Kidney (tissue), 14 donors: ENCODE data around the gene OXNAD1. TPM values are rescaled to one million over a fixed set of nuclear protein-coding genes. Genes with fewer than 3 reads are reported as not detected.

Experiments used
- DNase-seq, 5 donors: peaks; one replicate each; pipeline ENCODE4 v3.0.0-alpha.2; 2013 to 2020
- FAIRE-seq: peaks from 2 replicates; lab custom pipeline; 2012; peaks lifted over from hg19 to GRCh38; lab: Jason Lieb, UNC
- H3K27ac ChIP-seq, 2 donors: one replicate each; pipeline ENCODE4 v1.7.0; 2013; ENCODE audit warnings: low read depth in 2 of 2, low read length in 2 of 2, inconsistent platforms in 1 of 2
- H3K27me3 ChIP-seq: one replicate; pipeline ENCODE4 v1.7.1; 2013; ENCODE audit warnings: low read length, inconsistent platforms; ENCODE audit not compliant: control insufficient read depth, insufficient read depth
- H3K36me3 ChIP-seq, 3 donors: one replicate each; pipeline versions ENCODE4 v1.7.0 to v1.7.1; 2013; ENCODE audit warnings: low read length in 3 of 3, control low read depth in 1 of 3, inconsistent platforms in 1 of 3; ENCODE audit not compliant: insufficient read depth in 3 of 3, control insufficient read depth in 2 of 3
- H3K4me1 ChIP-seq, 3 donors: one replicate each; pipeline versions ENCODE4 v1.7.0 to v1.7.1; 2013; ENCODE audit warnings: low read length in 3 of 3, inconsistent platforms in 1 of 3, low read depth in 1 of 3; ENCODE audit not compliant: control insufficient read depth in 2 of 3, insufficient read depth in 2 of 3
- H3K4me3 ChIP-seq, 3 donors: one replicate each; pipeline versions ENCODE4 v1.7.0 to v1.8.1; 2013; ENCODE audit warnings: low read length in 3 of 3, control low read depth in 1 of 3, inconsistent platforms in 1 of 3
- H3K9ac ChIP-seq, 3 donors: one replicate each; pipeline versions ENCODE4 v1.7.0 to v1.7.1; 2013; ENCODE audit warnings: low read length in 3 of 3, control low read depth in 1 of 3, inconsistent platforms in 1 of 3
- H3K9me3 ChIP-seq, 3 donors: one replicate each; pipeline versions ENCODE4 v1.7.0 to v1.7.1; 2013; ENCODE audit warnings: low read length in 3 of 3, control low read depth in 1 of 3, inconsistent platforms in 1 of 3; ENCODE audit not compliant: control insufficient read depth in 2 of 3, insufficient read depth in 1 of 3
- intact Hi-C: fragments of 100-400 bp; cut with DNase I; formaldehyde crosslinking; loops from one replicate; pipeline ENCODE4 v1.11.1; 2022
- polyA plus RNA-seq: library from polyadenylated mRNA; stranded (reverse); fragments of 350-450 nt; fragmentation: Illumina TruSeq; extraction: RNeasy Lipid Tissue Mini Kit (QIAGEN cat#74804); gene quantifications from one replicate; pipeline ENCODE4 v1.2.3, GENCODE V29; 2014; ENCODE audit warnings: low read depth, low replicate concordance; ENCODE audit not compliant: insufficient read depth
- total RNA-seq: library from RNA; stranded (reverse); fragmentation: NEBNext Ultra II Directional; extraction: Animal tissue kit (Norgen Biotek cat#: 25700); gene quantifications from one replicate; pipeline ENCODE4 v1.2.1, GENCODE V29; 2021
- TF ChIP-seq, protein P1 (sequence below): IDR thresholded peaks from 3 replicates; pipeline ENCODE4 v1.5.1; 2012; ENCODE audit warnings: mild to moderate bottlenecking, moderate library complexity, borderline replicate concordance; ENCODE audit not compliant: insufficient read depth; ENCODE audit errors: extremely low read depth
- donor health status: control.
- donor health status: control.
- donor health status: control.
- donor health status: control.
- donor health status: control.
- donor health status: DM: yes; HTN: yes; CAD: no.
- donor health status: Normal renal cell carcinoma (clear cell type).

OXNAD1 gene
- total and polyA plus RNA-seq, 2 donors from 2014 or later: 12.7 to 17.3 TPM

DNA sequence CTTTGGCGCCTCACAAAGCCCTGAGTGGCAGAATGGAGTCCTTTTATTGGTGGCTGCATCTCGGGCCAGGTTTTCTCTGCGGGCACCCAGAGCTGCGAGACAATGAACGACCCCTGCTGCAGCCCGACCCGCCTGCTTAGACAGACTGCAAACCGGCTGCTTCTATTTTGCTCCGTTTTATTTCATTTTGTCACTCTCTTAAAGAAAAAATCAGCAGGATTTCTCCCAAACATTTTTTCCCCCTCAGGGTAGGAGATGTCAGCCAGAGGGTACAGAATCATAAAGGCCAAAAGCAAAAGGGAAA lies 64.8 kb downstream of the OXNAD1 start:
- H3K9me3 ChIP-seq: peaks cover 0 to 6% (median 2%) of the 10 kb centered on the region in 3 donors
- H3K4me3 ChIP-seq: no peak overlapping the region
- TF ChIP-seq, protein P1, sequence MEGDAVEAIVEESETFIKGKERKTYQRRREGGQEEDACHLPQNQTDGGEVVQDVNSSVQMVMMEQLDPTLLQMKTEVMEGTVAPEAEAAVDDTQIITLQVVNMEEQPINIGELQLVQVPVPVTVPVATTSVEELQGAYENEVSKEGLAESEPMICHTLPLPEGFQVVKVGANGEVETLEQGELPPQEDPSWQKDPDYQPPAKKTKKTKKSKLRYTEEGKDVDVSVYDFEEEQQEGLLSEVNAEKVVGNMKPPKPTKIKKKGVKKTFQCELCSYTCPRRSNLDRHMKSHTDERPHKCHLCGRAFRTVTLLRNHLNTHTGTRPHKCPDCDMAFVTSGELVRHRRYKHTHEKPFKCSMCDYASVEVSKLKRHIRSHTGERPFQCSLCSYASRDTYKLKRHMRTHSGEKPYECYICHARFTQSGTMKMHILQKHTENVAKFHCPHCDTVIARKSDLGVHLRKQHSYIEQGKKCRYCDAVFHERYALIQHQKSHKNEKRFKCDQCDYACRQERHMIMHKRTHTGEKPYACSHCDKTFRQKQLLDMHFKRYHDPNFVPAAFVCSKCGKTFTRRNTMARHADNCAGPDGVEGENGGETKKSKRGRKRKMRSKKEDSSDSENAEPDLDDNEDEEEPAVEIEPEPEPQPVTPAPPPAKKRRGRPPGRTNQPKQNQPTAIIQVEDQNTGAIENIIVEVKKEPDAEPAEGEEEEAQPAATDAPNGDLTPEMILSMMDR: no peak
- H3K36me3 ChIP-seq: peaks cover 0 to 21% (median 6%) of the 10 kb centered on the region in 3 donors
- DNase-seq: peak in 1 of 5 donors; percentile 26
- no peak overlapping the region for H3K27ac ChIP-seq
- H3K27me3 ChIP-seq: no peaks in the 10 kb centered on the region
- intact Hi-C loops: no loop called here
- peaks cover 0 to 3% (median 0%) of the 10 kb centered on the region in 3 donors for H3K4me1 ChIP-seq
- no peak for FAIRE-seq
- no peak overlapping the region for H3K9ac ChIP-seq

DNA sequence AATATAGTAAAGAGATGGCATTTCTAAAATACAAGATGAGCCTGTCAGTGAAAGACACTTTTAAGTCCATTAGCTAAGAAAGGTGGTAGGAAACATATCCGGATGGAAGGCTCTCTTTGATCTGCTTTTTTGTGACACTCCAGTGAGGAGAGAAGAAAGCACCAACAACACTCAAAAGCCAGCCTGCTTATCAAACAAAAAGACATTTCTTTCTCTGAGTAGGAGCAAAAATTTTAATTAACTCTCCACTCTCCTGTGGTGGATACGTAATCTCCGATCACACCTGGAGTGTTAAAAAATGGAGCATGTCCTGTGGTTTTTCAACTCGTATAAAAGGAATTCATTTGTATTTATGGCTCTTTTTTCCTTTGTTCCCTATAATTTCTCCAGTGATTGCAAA lies 65.3 kb downstream of the OXNAD1 start:
- FAIRE-seq (no peak), DNase-seq (no peak)
- intact Hi-C loops: no loop called here
- Histone ChIP-seq H3K27ac (no peak overlapping the region), H3K9ac (no peak overlapping the region), H3K9me3 (peaks cover 0 to 6% (median 2%) of the 10 kb centered on the region in 3 donors), H3K27me3 (no peaks in the 10 kb centered on the region), H3K4me1 (peaks cover 0 to 3% (median 0%) of the 10 kb centered on the region in 3 donors), H3K36me3 (peaks cover 0 to 16% (median 3%) of the 10 kb centered on the region in 3 donors), H3K4me3 (no peak overlapping the region)
- TF ChIP-seq, protein P1: no peak

DNA sequence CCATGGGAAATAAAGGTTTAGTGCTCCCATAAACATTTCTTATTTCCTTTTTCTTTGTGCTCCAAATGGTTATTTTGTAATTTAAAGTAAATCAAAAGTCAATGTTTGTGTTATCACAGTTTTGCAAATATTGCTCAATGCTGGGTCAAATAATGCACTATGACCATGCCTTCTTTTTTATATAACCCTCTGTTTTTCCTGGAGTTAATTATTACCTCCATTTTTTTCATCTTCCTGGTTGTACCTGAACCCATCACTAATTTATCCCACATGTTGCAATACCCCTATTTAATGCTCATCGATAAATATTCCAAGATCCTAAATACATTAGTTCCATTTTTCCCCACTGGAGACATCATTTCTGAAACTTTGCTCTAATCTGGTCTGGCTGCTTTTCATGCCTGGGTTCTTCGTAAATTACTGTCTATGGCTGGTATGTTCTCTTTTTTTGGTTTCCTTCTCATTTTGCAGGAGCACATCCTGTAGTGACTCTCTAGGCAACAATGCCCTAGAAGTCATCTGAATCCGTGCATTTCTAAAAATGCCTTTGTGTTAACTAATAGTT lies 66.4 kb downstream of the OXNAD1 start:
- no peak overlapping the region for H3K27ac ChIP-seq
- TF ChIP-seq, protein P1: no peak
- FAIRE-seq (no peak), DNase-seq (no peak)
- peaks cover 0 to 9% (median 3%) of the 10 kb centered on the region in 3 donors for H3K36me3 ChIP-seq
- no peak overlapping the region for H3K4me3 ChIP-seq
- H3K9ac ChIP-seq: no peak overlapping the region
- peaks cover 0 to 6% (median 2%) of the 10 kb centered on the region in 3 donors for H3K9me3 ChIP-seq
- no peaks in the 10 kb centered on the region for H3K27me3 ChIP-seq
- intact Hi-C loops: no loop called here
- H3K4me1 ChIP-seq: peaks cover 0 to 3% (median 0%) of the 10 kb centered on the region in 3 donors
